ENCODE results near the gene TAF4. TPM values are rescaled to one million over a fixed set of nuclear protein-coding genes. Genes with fewer than 3 reads are reported as not detected.

Gene TAF4
- total RNA-seq, 1 experiment from 2014 or later, result 21.0 TPM

DNA sequence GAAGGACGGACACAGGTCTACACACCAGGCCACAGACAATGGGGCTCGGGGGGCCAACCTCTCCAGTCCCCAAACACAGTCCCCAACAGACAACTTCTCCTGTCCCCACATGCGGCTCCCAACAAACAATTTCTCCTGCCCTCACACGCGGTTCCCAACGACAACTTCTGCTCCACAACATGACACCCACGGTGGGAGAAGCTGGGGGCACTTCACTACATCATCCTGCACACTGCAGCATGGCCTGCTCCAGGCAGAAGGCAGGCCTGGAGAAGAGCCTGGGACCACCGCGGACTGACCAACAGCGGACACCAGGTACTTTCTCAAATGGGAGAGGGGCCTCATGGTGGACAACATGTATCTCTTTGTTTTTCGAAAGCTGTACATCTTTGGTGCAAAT, 6.7 kb downstream of the TAF4 start:
- intact Hi-C loops (cut with micrococcal nuclease; ENCODE audit: unreplicated experiment), result no loop called here
- no peak overlapping the region for H3K4me3 ChIP-seq (ENCODE audit: low read depth in 2 of 2, low read length in 2 of 2)
- no TSS peak for BruUV-seq (replicated peaks)
- CTCF ChIA-PET, result no interaction called here
- in situ Hi-C loops (cut with HindIII; ENCODE audit: low pct_unique_long_range_greater_than_20kb, low sequenced_read_pairs), result no loop called here
- ATAC-seq, result no peak
- POLR2A ChIA-PET, result no interaction called here
- H3K27me3 ChIP-seq (ENCODE audit: control insufficient read depth, insufficient read depth, low read length), result no peaks in the 10 kb centered on the region
- TF ChIP-seq TCF7L2 (IDR thresholded peaks at IDR 0.05; ENCODE audit: low read depth, low read length), result no peak
- TF ChIP-seq, protein P1, sequence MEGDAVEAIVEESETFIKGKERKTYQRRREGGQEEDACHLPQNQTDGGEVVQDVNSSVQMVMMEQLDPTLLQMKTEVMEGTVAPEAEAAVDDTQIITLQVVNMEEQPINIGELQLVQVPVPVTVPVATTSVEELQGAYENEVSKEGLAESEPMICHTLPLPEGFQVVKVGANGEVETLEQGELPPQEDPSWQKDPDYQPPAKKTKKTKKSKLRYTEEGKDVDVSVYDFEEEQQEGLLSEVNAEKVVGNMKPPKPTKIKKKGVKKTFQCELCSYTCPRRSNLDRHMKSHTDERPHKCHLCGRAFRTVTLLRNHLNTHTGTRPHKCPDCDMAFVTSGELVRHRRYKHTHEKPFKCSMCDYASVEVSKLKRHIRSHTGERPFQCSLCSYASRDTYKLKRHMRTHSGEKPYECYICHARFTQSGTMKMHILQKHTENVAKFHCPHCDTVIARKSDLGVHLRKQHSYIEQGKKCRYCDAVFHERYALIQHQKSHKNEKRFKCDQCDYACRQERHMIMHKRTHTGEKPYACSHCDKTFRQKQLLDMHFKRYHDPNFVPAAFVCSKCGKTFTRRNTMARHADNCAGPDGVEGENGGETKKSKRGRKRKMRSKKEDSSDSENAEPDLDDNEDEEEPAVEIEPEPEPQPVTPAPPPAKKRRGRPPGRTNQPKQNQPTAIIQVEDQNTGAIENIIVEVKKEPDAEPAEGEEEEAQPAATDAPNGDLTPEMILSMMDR (IDR thresholded peaks at IDR 0.05), result no peak
- TF ChIP-seq POLR2AphosphoS5 (IDR thresholded peaks at IDR 0.05; ENCODE audit: low read depth, low read length), result no peak
- no peak for TF ChIP-seq REST (IDR thresholded peaks at IDR 0.05; ENCODE audit: insufficient read depth in 1 of 2, low read depth in 2 of 2, low read length in 1 of 2)
- TF ChIP-seq SIN3A (IDR thresholded peaks at IDR 0.05; ENCODE audit: borderline replicate concordance, insufficient read depth, low read depth, low read length), result no peak
- no peak overlapping the region for H3K27ac ChIP-seq (ENCODE audit: low read length)
- no peak for DNase-seq (ENCODE audit: low read depth, low spot score)
- H3K9me3 ChIP-seq (ENCODE audit: control insufficient read depth, insufficient read depth, low read depth, low read length), result no peaks in the 10 kb centered on the region
- H3K4me1 ChIP-seq (ENCODE audit: control insufficient read depth, insufficient read depth, low read length), result peaks cover 17% of the 10 kb centered on the region
- H3K36me3 ChIP-seq (ENCODE audit: control insufficient read depth, insufficient read depth, low read length), result no peaks in the 10 kb centered on the region

- intact Hi-C loops (cut with micrococcal nuclease; ENCODE audit: unreplicated experiment) (no loop called here), in situ Hi-C loops (cut with HindIII; ENCODE audit: low pct_unique_long_range_greater_than_20kb, low sequenced_read_pairs) (no loop called here)
- H3K4me3 ChIP-seq (ENCODE audit: low read depth in 2 of 2, low read length in 2 of 2), result no peak overlapping the region
- 0 out of 2 replicates have a peak, but pooled peaks cover 2% of the 10 kb centered on the region for H3K4me1 ChIP-seq (ENCODE audit: control insufficient read depth, insufficient read depth, low read length)
- CTCF ChIA-PET, result no interaction called here
- DNase-seq (ENCODE audit: low read depth, low spot score), result no peak
- no peak for TF ChIP-seq REST (IDR thresholded peaks at IDR 0.05; ENCODE audit: insufficient read depth in 1 of 2, low read depth in 2 of 2, low read length in 1 of 2)
- TF ChIP-seq POLR2AphosphoS5 (IDR thresholded peaks at IDR 0.05; ENCODE audit: low read depth, low read length), result no peak
- TF ChIP-seq SIN3A (IDR thresholded peaks at IDR 0.05; ENCODE audit: borderline replicate concordance, insufficient read depth, low read depth, low read length), result no peak
- TF ChIP-seq TCF7L2 (IDR thresholded peaks at IDR 0.05; ENCODE audit: low read depth, low read length), result no peak
- ATAC-seq, result no peak
- BruUV-seq (replicated peaks), result no TSS peak
- no peak overlapping the region for H3K27ac ChIP-seq (ENCODE audit: low read length)
- H3K27me3 ChIP-seq (ENCODE audit: control insufficient read depth, insufficient read depth, low read length), result no peaks in the 10 kb centered on the region
- H3K36me3 ChIP-seq (ENCODE audit: control insufficient read depth, insufficient read depth, low read length), result no peaks in the 10 kb centered on the region
- H3K9me3 ChIP-seq (ENCODE audit: control insufficient read depth, insufficient read depth, low read depth, low read length), result no peaks in the 10 kb centered on the region
- POLR2A ChIA-PET, result no interaction called here
Observed at GRCh38 chr20:62056975-62057374, 8.7 kb downstream of the TAF4 start.

Measured in Panc1 (cell line).